GM12878 (cell line): ENCODE measurements around the gene KRIT1.
"Not testable (repeated sequence)": the region's sequence is repeated elsewhere in the genome, so short reads cannot be mapped to it uniquely, and the experiment has no call there.

Source experiments
- CBFB ChIP-seq: IDR thresholded peaks from 2 replicates; pipeline ENCODE4 v1.6.1; 2016; ENCODE audit warnings: antibody characterized with exemption, low read depth
- GABPA ChIP-seq: IDR thresholded peaks from 2 replicates; pipeline ENCODE4 v1.6.1; 2014; ENCODE audit warnings: antibody characterized with exemption, low read depth, mild to moderate bottlenecking, inconsistent platforms
- POLR2A ChIP-seq: IDR thresholded peaks from 2 replicates; pipeline ENCODE4 v1.6.1; 2011; ENCODE audit warnings: low read depth, mild to moderate bottlenecking, low read length
- RAD21 ChIP-seq: IDR thresholded peaks from 2 replicates; pipeline ENCODE4 v1.6.1; 2011; ENCODE audit warnings: mild to moderate bottlenecking, low read depth, low read length, moderate library complexity; ENCODE audit not compliant: insufficient read depth
- STAT1 ChIP-seq: fragments of 450-650 bp; conservative IDR thresholded peaks from 2 replicates; pipeline ENCODE4 v1.6.1; 2014; ENCODE audit warnings: antibody characterized with exemption, mild to moderate bottlenecking
- YY1 ChIP-seq: IDR thresholded peaks from 2 replicates; pipeline ENCODE4 v1.6.1; 2011; ENCODE audit warnings: low read depth, mild to moderate bottlenecking, low read length
- TF ChIP-seq, protein P1 (sequence below): IDR thresholded peaks from 2 replicates; pipeline ENCODE4 v1.6.1; 2012; ENCODE audit warnings: mild to moderate bottlenecking, low read depth, low read length
- TF ChIP-seq, protein P2 (sequence below), 3 experiments: IDR thresholded peaks in 2 of 3; conservative IDR thresholded peaks in 1 of 3; 2 replicates each; pipeline ENCODE4 v1.5.1; 2011; ENCODE audit warnings: low read depth in 3 of 3, low read length in 3 of 3, mild to moderate bottlenecking in 3 of 3, control low read depth in 2 of 3, moderate library complexity in 2 of 3, inconsistent platforms in 1 of 3, mixed read lengths in 1 of 3; ENCODE audit not compliant: control insufficient read depth in 2 of 3, insufficient read depth in 1 of 3; ENCODE audit errors: extremely low read depth in 1 of 3
- TF ChIP-seq, protein P3 (sequence below): fragments of 450-650 bp; IDR thresholded peaks from 2 replicates; pipeline ENCODE4 v1.6.1; 2016; ENCODE audit warnings: mild to moderate bottlenecking

DNA sequence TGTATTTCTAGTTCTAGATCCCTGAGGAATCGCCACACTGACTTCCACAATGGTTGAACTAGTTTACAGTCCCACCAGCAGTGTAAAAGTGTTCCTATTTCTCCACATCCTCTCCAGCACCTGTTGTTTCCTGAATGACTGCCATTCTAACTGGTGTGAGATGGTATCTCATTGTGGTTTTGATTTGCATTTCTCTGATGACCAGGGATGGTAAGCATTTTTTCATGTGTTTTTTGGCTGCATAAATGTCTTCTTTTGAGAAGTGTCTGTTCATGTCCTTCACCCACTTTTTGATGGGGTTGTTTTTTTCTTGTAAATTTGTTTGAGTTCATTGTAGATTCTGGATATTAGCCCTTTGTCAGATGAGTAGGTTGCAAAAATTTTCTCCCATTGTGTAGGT, 61.4 kb downstream of the KRIT1 start:
- not testable (repeated sequence) for TF ChIP-seq STAT1, YY1, POLR2A, RAD21, GABPA, CBFB
- TF ChIP-seq, protein P1, sequence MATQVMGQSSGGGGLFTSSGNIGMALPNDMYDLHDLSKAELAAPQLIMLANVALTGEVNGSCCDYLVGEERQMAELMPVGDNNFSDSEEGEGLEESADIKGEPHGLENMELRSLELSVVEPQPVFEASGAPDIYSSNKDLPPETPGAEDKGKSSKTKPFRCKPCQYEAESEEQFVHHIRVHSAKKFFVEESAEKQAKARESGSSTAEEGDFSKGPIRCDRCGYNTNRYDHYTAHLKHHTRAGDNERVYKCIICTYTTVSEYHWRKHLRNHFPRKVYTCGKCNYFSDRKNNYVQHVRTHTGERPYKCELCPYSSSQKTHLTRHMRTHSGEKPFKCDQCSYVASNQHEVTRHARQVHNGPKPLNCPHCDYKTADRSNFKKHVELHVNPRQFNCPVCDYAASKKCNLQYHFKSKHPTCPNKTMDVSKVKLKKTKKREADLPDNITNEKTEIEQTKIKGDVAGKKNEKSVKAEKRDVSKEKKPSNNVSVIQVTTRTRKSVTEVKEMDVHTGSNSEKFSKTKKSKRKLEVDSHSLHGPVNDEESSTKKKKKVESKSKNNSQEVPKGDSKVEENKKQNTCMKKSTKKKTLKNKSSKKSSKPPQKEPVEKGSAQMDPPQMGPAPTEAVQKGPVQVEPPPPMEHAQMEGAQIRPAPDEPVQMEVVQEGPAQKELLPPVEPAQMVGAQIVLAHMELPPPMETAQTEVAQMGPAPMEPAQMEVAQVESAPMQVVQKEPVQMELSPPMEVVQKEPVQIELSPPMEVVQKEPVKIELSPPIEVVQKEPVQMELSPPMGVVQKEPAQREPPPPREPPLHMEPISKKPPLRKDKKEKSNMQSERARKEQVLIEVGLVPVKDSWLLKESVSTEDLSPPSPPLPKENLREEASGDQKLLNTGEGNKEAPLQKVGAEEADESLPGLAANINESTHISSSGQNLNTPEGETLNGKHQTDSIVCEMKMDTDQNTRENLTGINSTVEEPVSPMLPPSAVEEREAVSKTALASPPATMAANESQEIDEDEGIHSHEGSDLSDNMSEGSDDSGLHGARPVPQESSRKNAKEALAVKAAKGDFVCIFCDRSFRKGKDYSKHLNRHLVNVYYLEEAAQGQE: not testable (repeated sequence)
- TF ChIP-seq, protein P2, sequence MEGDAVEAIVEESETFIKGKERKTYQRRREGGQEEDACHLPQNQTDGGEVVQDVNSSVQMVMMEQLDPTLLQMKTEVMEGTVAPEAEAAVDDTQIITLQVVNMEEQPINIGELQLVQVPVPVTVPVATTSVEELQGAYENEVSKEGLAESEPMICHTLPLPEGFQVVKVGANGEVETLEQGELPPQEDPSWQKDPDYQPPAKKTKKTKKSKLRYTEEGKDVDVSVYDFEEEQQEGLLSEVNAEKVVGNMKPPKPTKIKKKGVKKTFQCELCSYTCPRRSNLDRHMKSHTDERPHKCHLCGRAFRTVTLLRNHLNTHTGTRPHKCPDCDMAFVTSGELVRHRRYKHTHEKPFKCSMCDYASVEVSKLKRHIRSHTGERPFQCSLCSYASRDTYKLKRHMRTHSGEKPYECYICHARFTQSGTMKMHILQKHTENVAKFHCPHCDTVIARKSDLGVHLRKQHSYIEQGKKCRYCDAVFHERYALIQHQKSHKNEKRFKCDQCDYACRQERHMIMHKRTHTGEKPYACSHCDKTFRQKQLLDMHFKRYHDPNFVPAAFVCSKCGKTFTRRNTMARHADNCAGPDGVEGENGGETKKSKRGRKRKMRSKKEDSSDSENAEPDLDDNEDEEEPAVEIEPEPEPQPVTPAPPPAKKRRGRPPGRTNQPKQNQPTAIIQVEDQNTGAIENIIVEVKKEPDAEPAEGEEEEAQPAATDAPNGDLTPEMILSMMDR (IDR thresholded peaks at IDR 0.05 in 2 of 3, conservative IDR thresholded peaks at IDR 0.05 in 1 of 3; ENCODE audit: control insufficient read depth in 2 of 3, extremely low read depth in 1 of 3, insufficient read depth in 1 of 3, low read depth in 3 of 3, low read length in 3 of 3): not testable (repeated sequence)
- TF ChIP-seq, protein P3, sequence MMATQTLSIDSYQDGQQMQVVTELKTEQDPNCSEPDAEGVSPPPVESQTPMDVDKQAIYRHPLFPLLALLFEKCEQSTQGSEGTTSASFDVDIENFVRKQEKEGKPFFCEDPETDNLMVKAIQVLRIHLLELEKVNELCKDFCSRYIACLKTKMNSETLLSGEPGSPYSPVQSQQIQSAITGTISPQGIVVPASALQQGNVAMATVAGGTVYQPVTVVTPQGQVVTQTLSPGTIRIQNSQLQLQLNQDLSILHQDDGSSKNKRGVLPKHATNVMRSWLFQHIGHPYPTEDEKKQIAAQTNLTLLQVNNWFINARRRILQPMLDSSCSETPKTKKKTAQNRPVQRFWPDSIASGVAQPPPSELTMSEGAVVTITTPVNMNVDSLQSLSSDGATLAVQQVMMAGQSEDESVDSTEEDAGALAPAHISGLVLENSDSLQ: not testable (repeated sequence)
